Activated naive CD4-positive, alpha-beta T cell treated with anti-CD3 and anti-CD28 coated beads, Interleukin-2, amount 50 U/mL, for 16 hours (primary cell): ENCODE results near the gene PLPP3.

Experiments used
- DNase-seq: peaks from one replicate; pipeline ENCODE4 v3.0.0-alpha.2; 2020

PLPP3 gene

GRCh38 chr1:56493826-56494225 lies 85.5 kb downstream of the PLPP3 start:
- DNase-seq, result no peak

- DNase-seq, result no peak
These were observed 87.9 kb downstream of the PLPP3 start for GRCh38 chr1:56491441-56491840.

DNA sequence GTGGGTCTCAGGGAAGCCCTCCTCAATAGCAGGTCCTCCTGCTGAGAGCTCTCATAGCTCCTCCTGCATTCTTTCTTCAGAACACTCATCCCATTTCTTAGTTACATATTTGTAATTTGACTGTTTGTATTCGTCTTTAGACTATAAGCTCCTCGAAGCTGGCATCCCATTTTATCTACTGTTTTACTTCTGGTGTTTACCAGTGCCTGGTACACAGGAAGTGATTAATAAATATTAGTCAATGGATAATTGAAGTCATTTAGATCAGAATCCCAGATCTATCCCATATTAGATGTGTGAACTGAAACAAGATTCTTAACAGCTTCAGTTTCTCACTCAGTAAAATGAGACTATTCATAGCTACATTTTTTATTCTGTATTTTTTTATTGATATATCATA lies 88.7 kb downstream of the PLPP3 start:
- no peak for DNase-seq

DNA sequence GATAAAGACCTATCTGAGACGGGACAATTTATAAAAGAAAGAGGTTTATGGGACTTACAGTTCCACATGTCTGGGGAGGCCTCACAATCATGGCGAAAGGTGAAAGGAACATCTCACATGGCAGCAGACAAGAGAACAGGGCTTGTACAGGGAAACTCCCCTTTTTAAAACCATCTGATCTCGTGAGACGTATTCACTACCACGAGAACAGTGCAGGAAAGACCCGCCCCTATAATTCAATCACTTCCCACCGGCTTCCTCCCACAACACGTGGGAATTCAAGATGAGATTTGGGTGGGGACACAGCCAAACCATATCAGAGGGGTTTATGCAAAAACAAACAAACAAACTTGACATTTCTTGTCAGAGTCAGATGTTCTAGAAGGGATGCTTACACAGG lies 89.7 kb downstream of the PLPP3 start:
- DNase-seq, result no peak

GRCh38 chr1:56484695-56485094 lies 94.7 kb downstream of the PLPP3 start:
- DNase-seq, result no peak

DNA sequence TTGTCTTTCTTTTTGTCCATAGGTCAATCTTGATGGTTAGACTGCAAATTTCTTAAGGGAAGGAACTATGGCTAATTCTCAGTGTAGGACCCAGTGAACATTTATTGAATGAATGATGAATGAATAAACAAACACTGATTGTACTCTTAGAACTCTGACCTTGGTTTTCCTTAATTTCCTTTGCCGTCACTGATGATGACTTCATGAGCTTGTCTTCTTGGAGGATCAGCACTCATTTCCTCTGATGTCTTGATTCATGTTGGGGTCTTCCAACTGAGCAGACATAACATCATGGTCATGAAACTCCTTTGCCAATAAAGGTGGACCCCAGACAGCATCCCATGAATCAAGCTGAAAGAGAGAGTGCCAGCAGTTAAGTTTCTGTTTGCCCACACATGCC lies 96.3 kb downstream of the PLPP3 start:
- DNase-seq, result no peak

DNA sequence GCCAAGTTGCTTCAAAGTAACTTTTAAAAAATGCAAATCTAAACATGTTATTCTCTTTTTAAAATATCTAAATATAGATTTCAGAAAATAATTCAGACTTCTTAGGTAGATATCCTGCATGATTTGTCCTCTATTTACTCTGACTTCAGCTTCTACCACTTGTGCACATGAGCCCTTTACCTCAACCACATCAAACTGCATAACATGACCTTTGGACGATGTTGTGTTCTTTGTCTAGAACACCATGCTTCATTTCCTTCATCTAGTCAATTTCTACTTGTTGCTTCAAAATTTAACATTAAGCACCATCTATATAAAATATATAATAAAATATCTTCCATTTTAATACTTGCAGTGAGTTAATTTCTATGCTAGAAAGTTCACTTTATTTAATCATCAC lies 96.9 kb downstream of the PLPP3 start:
- no peak for DNase-seq

DNA sequence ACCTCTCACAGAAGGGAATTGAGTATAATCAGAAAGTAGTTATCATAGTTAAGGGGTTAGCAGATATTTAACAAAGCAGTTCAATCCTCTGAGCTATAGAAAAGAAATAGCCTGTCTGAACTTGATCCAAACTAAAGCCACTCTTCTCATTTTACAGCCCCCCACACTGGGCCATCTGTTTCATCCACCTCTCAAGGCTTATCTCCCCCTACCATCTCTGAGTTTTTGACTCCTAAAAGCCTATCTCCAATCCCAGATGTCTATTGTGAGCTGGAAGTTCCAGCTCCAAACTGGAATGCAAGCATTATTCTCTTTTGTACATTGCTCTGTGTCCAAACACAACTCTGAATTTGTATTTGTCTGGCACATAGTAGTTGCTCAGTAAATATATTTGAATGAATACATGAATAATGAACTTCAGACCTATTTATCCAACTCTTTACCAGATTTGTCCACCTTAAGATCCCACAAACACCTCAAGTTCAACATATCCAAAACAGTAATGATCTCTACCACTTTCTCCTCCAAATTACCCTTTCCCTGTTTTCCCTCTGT lies 98.1 kb downstream of the PLPP3 start:
- no peak for DNase-seq

DNA sequence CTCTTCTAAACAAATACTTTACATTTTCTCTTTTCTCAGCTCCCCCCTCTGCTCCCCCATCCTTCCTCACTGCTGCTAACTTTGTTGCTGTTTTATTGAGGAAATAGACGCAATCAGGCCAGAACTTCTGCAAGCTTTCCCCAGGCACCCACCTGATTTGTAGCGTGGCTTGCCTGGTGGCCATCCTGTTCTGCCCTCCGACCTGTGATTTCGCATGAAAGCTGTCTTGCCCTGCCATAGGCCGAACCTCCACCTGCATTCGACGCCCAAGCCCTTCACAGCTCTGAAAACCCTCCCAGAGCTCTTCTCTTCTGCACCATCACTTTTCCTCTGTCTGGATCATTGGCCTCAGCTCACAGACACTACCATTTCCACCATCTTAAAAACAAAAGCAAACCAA lies 100.6 kb downstream of the PLPP3 start:
- DNase-seq, result no peak

DNA sequence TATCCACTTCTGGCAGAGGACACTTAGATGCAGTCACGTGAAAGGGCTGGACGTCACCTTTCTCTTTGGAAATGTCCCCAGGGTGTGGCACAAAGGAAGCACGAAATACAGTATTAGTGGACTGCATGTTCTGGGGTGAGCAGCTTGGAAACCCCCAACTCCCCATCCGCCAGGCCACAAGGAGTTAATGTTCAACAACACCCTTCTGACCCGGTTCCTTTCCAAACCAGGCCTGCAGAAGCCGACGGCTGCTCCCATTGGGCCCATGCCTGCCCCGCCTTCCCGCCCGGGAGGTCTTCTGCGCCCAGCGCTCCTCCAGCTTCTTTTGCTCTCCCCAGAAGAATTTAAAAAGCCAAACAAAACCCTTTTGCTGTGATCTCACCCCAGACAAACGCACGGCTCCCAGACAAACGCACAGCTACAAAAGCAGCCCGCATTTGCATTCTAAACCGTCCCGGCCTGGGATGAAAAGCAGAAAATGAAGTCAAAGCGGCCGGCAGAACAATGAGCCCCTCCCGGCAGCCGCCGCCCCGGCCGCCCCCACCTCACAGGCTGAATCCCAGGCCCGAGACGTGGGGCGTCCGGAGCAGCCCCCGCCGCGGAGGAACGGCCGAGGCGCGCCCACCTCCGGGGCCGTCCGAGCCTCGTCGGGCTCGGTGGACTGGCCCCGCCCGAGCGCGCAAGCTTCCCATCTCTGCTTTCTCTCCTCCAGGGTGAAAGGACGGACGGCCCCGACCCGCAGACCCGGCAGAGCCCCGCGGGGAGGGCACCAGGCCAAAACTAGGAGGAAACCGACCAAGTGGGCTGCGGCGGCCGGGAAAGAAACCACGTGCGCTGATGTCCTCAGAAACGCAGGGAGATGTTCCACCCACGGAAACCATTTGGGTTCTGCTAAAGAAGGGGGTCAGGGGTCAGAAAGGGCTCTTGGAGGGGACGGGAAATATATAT lies 101.9 kb downstream of the PLPP3 start:
- DNase-seq, result no peak

- DNase-seq, result no peak
These were observed 105.6 kb downstream of the PLPP3 start for GRCh38 chr1:56473582-56474270.

GRCh38 chr1:56472860-56473259 lies 106.5 kb downstream of the PLPP3 start:
- DNase-seq, result no peak

DNA sequence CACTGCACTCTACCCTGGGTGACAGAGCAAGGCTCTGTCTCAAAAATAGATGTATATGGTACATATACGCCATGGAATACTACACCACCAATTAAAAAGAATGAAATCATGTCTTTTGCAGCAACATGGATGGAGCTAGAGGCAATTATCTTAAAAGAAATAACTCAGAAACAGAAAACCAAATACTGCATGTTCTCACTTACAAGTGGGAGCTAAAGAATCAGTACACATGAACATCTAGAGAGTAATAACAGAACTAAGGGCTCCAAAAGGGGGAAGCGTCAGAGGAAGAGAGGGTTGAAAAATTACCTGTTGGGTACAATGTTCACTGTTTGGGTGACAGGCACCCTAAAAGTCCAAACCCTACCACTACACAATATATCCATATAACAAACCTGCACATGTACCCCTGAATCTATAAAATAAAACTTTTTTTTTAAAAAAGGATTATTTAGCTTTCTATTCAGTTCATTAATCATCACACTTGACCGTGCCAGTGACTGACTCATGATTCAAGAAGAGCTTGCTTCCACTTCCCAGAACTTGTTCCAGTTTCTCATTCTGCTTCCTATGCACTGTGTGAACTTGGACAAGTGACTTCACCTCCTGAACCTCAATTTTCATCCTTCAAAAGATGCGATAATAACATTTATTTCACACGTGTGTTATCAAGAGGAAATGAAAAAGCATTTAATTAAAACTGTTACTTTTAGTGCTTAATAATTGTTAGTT lies 109.6 kb downstream of the PLPP3 start:
- no peak for DNase-seq

DNA sequence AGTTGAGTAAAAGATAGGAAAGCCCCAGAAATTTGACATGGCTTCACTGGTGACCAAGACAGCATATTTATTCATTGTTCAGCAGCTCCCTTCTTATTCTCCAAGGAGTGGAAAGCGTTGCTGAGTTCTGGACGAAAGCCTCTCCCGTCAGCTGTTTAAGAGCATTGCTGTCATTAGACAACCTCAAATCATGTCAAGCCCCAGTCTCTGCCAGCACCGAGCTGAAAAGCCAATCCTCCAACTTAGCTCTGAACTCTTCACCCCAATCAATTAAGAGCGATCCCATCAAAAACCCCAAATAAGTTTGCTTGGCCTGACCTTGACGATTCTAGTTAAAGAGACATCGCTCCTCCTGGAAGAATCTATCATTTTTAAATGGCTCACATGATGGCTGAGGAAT lies 110.8 kb downstream of the PLPP3 start:
- no peak for DNase-seq

DNA sequence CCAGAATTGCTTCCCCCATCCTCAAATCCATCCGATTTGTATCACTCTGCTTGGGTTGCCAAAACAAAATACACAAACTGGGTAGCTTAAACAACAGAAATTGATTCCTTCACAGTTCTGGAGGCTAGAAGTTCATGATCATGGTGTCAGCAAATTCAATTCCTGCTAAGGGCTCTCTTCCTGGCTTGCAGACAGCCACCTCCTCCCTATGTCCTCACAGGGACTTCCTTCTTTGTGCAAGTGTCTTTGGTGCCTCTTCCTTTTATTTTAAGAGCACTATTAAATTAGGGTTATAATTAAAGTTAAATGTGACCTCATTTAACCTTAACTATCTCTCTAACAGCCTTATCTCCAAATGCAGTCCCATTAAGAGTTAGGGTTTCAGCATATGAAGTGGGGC lies 112.8 kb downstream of the PLPP3 start:
- DNase-seq, result no peak

DNA sequence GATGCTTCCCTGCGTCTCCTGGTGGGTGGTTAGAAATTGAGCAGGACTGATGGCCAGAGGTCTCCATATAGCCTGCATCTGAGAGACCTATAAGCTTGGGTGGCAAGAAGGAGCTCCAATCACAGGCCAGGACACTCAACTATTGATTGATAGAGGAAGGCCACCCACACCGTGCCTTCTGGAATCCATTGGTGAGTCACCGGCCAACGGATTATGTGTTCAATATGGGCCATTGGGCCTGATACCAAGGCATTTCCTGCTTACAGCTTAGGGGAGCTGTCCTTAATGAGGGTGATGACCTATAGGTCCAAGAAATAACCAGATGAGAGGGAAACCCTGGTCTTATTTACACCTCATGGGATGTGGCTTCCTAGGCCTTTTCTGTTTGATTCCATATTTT lies 115.1 kb downstream of the PLPP3 start:
- no peak for DNase-seq

GRCh38 chr1:56463376-56463775 lies 116.0 kb downstream of the PLPP3 start:
- DNase-seq, result no peak

- DNase-seq, result no peak
These were observed 117.2 kb downstream of the PLPP3 start for GRCh38 chr1:56462209-56462608.

DNA sequence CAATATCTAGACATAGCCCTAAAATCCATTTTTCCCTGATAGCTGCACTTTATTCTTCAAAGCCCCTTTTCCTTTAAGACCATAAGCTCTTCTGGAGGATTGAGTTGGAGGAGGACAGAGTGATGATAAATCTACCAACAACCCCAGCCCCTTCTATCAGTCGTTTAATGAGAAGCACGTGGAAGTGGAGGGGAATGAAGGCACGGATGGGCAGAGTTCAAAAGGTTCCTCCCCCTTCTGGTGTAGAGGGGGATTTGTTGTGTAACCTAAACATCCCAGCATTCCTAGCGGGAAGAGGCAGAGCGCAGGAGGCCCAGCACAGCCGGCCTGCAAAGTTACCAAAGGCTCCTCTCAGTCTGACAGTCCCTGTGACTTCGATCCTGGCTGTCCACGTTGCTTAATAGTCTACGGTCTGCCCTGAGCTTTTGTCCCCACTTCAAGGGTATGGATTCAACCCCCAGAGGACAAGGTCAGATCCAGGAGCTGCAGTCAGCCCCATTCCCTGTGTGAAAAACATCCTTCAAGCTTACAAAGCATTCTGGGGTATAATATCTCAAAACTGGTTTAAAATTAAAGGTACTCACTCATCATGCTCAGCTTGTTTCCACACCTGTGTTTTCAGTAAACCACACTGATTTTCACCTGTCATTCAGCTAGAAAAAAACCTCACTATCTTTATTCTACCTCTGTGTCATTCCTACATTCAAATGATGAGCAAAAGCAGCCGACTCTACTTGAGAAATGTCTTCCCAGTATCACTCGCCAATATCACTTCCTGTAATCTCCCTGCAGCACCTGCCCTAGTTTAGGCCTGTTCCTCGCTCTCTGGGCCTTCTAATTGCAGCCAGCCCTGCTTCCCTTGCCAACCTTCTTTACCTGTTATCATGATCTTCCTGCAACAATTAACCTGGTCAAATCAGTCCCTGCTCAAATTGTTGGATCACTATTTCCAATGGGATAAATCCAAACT lies 117.9 kb downstream of the PLPP3 start:
- DNase-seq, result no peak

GRCh38 chr1:56459260-56459659 lies 120.1 kb downstream of the PLPP3 start:
- no peak for DNase-seq

- no peak for DNase-seq
These were observed 121.5 kb downstream of the PLPP3 start for GRCh38 chr1:56457756-56458375.
